ENCODE measurements around the gene RYR1.

Gene RYR1

GRCh38 chr19:38433268-38433733 is at the start of gene RYR1:
Gene RYR1, plus strand, starts transcription at chr19:38433691. Its CDS starts 139 bp downstream, at chr19:38433830.
- DNase-seq, result peak; percentile 40 to 57

DNA sequence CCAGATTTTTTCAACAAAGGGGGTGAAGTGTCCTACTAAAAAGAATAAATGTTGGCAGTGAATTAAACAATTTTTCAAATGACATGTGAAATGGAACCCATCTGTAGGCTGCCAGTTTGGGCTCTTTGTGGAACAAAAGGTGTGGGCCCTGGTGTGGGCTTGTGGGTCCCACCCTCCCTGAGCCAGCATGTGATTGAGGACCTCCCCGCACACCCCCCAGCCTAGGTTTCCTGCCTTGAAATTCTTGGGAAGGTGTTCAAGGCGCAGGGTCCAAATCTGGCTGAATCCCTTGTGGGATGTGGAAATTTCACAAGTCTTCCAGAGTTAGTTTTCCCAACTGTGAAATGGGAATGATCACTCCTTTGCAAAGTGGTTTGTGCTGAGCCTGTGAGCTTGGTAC is 49.7 kb upstream of the RYR1 start:
- no peak for DNase-seq

- DNase-seq, result no peak
Observed at GRCh38 chr19:38384209-38385027, 49.1 kb upstream of the RYR1 start.

DNA sequence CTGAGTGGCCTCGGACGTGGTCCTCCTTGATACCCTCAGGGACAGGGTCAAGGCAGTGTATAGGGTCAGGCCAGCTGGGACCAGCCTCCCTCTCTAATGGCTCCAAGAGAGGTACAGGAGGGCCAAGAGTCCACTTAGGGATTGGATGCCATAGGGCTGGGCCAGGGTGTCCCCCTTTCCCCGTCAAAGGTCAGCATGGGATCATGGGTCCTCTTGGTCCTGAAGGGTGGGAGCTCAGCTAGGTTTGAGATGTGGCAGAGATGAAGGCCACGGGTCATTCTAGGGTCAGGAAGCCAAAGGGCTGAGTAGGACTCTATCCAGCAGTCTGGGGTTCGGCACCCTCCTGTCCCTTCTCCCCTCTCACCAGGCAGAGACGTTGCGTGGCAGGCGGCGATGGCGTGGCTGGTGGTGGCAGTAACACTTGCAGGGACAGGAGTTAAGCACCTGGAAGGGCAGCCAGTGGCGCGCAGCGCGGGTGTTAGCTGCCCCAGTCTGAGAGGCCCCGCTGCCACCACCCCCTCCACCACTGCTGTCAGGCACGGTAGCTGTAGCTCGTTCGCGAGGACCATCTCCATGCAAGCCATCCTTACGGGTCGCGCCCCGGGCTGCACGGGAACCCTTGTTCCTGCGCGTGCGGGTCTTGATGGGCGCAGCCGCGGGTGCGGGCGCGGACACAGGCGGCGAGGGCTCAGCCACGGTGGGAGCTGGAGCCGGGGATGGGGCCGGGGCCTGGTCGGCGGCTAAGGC is 48.3 kb upstream of the RYR1 start:
- DNase-seq, result no peak

GRCh38 chr19:38385804-38386257 is 47.7 kb upstream of the RYR1 start:
- no peak for DNase-seq

- DNase-seq, result no peak
Observed at GRCh38 chr19:38386300-38386970, 47.1 kb upstream of the RYR1 start.

- DNase-seq, result peak in 1 of 2 donors; percentile 14
Observed at GRCh38 chr19:38386971-38387549, 46.4 kb upstream of the RYR1 start.

- peak; percentile 81 to 89 for DNase-seq
Observed at GRCh38 chr19:38387550-38388348, 45.7 kb upstream of the RYR1 start, which contains the start of gene GGN. Gene GGN, minus strand, starts transcription at chr19:38388034. Its CDS starts 773 bp downstream, at chr19:38387261.

GRCh38 chr19:38388349-38389100 is 45.0 kb upstream of the RYR1 start, which contains the start of gene SPRED3:
Gene SPRED3, plus strand, starts transcription at chr19:38388697. Its CDS starts 1,606 bp downstream, at chr19:38390303.
- no peak for DNase-seq

- DNase-seq, result no peak
Observed at GRCh38 chr19:38389101-38389925, 44.2 kb upstream of the RYR1 start.

DNA sequence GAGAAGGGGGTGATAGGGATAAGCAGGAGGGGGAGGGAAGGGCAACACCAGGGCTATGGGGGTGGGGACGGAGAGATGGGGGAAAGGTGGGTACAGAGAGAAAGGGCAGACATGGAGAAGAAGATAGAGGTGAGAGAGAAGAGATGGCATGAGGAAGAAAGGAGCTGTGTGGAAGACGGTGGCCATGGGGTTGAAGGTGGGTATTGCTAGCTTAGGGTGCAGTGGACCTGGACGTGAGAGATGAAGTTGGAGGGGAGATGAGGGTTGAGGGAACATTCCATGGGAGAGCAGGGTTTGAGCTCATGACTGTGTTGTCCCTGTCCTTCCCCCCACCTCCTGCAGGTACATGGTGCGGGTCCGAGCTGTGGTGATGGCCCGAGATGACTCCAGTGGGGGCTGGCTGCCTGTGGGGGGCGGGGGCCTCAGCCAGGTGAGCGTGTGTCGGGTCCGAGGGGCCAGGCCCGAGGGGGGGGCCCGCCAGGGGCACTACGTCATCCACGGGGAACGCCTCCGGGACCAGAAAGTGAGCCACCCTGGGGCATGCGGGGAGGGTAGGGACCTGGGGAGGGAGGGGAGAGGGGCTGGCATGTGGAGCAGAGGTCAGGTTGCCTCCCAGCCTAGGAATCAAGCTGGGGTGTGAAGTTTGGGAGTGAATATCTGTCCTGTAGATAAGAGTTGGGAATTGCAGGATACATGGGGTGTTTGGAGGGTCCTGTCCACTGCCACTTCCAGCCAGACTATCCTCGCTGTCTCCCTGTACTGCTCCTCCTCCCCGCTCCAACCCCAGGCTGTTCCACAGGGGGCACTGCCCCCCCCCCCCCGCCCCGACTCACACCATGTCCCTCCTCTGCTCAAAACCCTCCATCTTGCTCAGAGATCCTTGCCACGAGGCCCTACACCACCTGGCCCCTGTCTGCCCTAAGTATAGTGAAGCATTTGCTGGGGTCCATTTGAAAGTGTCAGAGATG is 43.2 kb upstream of the RYR1 start:
- no peak for DNase-seq

DNA sequence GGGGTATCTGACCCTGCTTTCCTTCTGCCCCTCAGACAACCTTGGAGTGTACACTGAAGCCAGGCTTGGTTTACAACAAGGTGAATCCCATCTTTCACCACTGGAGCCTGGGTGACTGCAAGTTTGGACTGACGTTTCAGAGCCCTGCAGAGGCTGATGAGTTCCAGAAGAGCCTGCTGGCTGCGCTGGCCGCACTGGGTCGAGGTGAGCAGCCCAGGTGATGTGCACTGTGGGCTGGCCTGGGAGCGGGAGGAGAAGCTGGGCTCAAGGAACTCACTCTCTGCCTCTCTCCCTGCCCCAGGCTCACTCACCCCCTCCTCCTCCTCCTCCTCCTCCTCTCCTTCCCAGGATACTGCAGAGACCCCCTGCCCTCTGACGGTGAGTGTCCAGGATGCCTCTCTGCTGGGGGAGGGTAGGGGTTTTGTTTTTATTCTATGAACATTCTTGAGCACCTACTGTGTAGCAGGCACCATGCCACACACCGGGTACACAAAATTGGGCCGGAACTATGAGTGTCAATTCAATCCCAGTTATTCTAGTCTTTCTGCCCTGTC is 41.5 kb upstream of the RYR1 start:
- DNase-seq, result no peak

GRCh38 chr19:38392707-38393308 is 40.7 kb upstream of the RYR1 start:
- DNase-seq, result no peak

DNA sequence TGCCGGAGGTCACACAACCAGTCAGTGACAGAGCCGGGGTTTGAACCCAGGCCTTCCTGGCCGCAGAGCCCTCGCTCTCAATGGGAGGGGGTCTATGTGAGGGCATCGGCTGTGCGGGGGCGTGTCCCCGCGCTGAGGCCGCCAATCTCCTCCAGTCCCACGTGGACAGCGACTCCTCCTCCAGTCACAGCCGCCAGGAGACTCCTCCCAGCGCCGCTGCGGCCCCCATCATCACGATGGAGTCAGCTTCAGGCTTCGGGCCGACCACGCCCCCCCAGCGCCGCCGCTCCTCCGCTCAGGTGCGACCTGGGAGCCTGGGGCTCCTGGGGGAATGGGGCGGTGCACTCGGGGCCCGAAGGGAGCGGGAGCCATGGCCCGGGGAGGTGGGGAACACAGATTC is 39.0 kb upstream of the RYR1 start:
- peak; percentile 79 to 80 for DNase-seq

- DNase-seq, result peak in 1 of 2 donors; percentile 44
Observed at GRCh38 chr19:38395381-38396114, 37.9 kb upstream of the RYR1 start.

DNA sequence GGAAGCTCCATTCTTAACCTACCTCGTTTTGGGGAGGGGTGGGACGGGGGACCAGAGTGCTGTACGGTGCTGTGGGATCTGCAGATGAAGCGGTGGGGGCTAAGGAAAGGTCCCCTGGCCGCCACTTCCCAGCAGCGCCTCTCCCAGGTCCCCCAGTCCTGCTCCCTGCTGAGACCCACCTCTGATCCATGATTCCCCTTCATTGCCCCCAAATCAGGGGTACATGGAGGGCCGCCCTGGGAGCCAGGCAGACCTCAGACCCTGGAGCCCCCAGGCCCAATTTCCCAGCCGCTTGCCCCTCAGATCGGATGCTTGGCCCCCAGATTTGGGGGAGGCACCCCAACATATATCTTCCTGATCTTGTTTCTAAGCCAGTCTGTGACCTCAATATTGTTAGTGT is 34.4 kb upstream of the RYR1 start:
- no peak for DNase-seq

DNA sequence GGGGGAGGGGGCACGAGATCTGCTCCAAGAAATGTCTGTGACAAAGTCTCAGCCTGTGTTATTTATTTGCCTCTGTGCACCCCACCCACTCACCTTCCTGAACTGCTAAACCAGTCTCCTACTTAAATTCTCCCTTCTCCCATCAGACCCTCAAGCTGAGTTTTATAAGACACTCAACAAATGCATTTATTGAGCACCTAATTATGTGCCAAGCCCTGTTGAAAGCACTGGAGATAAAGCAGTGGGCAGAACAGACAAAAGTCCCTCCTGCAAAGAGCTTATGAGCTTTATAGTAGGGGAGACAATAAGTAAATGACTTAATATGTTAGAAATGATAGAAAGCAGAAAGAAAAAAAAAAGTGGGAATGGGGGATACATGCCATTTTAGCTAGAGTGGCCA is 34.0 kb upstream of the RYR1 start:
- no peak for DNase-seq
